Astrocyte (in vitro differentiated cells and primary cell): ENCODE data around the gene KPNA1. TPM values are rescaled to one million over a fixed set of nuclear protein-coding genes. Genes with fewer than 3 reads are reported as not detected.

Source experiments
- DNase-seq: peaks from one replicate; pipeline ENCODE4 v3.0.0-alpha.2; 2010; ENCODE audit warnings: low read depth
- FAIRE-seq: peaks from 2 replicates; lab custom pipeline; 2011; peaks lifted over from hg19 to GRCh38; lab: Jason Lieb, UNC
- H2AFZ ChIP-seq: 2 replicates; pipeline ENCODE4 v1.6.0; 2012; ENCODE audit warnings: low read depth, low read length, inconsistent platforms
- H3K27ac ChIP-seq: 2 replicates; pipeline ENCODE4 v1.5.1; 2011; ENCODE audit warnings: low read depth, low read length, inconsistent platforms
- H3K27me3 ChIP-seq: 2 replicates; pipeline ENCODE4 v1.6.0; 2011; ENCODE audit warnings: low read length, inconsistent platforms; ENCODE audit not compliant: insufficient read depth
- H3K36me3 ChIP-seq: 2 replicates; pipeline ENCODE4 v1.5.1; 2011; ENCODE audit warnings: low read length, inconsistent platforms; ENCODE audit not compliant: insufficient read depth
- H3K4me1 ChIP-seq: 2 replicates; pipeline ENCODE4 v1.5.1; 2011; ENCODE audit warnings: low read length, inconsistent platforms; ENCODE audit not compliant: insufficient read depth
- H3K4me2 ChIP-seq: 2 replicates; pipeline ENCODE4 v1.6.0; 2012; ENCODE audit warnings: low read length, inconsistent platforms
- H3K4me3 ChIP-seq: 2 replicates; pipeline ENCODE4 v1.5.1; 2011; ENCODE audit warnings: low read depth, mild to moderate bottlenecking, low read length, inconsistent platforms; ENCODE audit not compliant: insufficient read depth
- H3K79me2 ChIP-seq: 2 replicates; pipeline ENCODE4 v1.6.0; 2012; ENCODE audit warnings: mild to moderate bottlenecking, low read length, inconsistent platforms; ENCODE audit not compliant: insufficient read depth
- H3K9ac ChIP-seq: 2 replicates; pipeline ENCODE4 v1.6.0; 2012; ENCODE audit warnings: mild to moderate bottlenecking, low read length, inconsistent platforms
- H3K9me3 ChIP-seq: 2 replicates; pipeline ENCODE4 v1.5.1; 2012; ENCODE audit warnings: low read depth, mild to moderate bottlenecking, low read length, inconsistent platforms; ENCODE audit not compliant: insufficient read depth
- H4K20me1 ChIP-seq: 2 replicates; pipeline ENCODE4 v1.6.0; 2012; ENCODE audit warnings: low read length, inconsistent platforms; ENCODE audit not compliant: insufficient read depth
- H3K27ac Mint-ChIP-seq: one replicate; pipeline ENCODE4 v1.8.0; 2021; ENCODE audit warnings: mild to moderate bottlenecking, mixed read lengths; ENCODE audit not compliant: unreplicated experiment
- H3K27me3 Mint-ChIP-seq: one replicate; pipeline ENCODE4 v1.8.0; 2021; ENCODE audit warnings: low read depth, mixed read lengths; ENCODE audit not compliant: unreplicated experiment
- H3K36me3 Mint-ChIP-seq: one replicate; pipeline ENCODE4 v1.8.0; 2021; ENCODE audit warnings: low read depth, mixed read lengths; ENCODE audit not compliant: unreplicated experiment
- H3K4me1 Mint-ChIP-seq: one replicate; pipeline ENCODE4 v1.8.0; 2021; ENCODE audit warnings: low read depth, mixed read lengths; ENCODE audit not compliant: unreplicated experiment
- H3K4me3 Mint-ChIP-seq: one replicate; pipeline ENCODE4 v1.8.0; 2021; ENCODE audit warnings: mild to moderate bottlenecking, moderate library complexity, mixed read lengths; ENCODE audit not compliant: unreplicated experiment
- H3K9me3 Mint-ChIP-seq: one replicate; pipeline ENCODE4 v1.8.0; 2021; ENCODE audit warnings: mild to moderate bottlenecking, mixed read lengths; ENCODE audit not compliant: unreplicated experiment
- EZH2 ChIP-seq: IDR thresholded peaks from 2 replicates; pipeline ENCODE4 v1.6.1; 2012; ENCODE audit warnings: mild to moderate bottlenecking, low read length, inconsistent platforms; ENCODE audit not compliant: insufficient read depth
- total RNA-seq: library from RNA; stranded (reverse); gene quantifications from 2 replicates; pipeline ENCODE4 v1.2.1, GENCODE V29; 2021
- TF ChIP-seq, protein P1 (sequence below): IDR thresholded peaks from 2 replicates; pipeline ENCODE4 v1.5.1; 2011; ENCODE audit warnings: low read depth, mild to moderate bottlenecking, inconsistent platforms, low read length, moderate library complexity; ENCODE audit not compliant: insufficient read depth

KPNA1 gene
- total RNA-seq, 1 donor from 2014 or later, result 165 TPM

DNA sequence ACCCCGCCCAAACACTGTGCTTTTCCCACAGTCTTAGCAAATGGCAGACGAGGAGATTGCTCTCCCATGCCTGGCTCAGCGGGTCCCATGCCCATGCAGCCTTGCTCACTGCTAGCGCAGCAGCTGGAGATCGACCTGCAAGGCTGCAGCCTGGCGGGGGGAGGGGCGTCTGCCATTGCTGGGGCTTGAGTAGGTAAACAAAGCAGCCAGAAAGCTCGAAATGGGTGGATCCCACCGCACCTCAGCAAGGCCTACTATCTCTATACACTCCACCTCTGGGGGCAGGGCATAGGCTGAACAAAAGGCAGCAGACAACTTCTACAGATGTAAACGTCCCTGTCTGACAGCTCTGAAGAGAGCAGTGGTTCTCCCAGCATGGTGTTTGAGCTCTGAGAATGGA lies 71.6 kb downstream of the KPNA1 start:
- Histone ChIP-seq H3K9me3 (no peaks in the 10 kb centered on the region), H3K27ac (no peak overlapping the region), H3K27me3 (no peaks in the 10 kb centered on the region), H2AFZ (no peak overlapping the region), H3K4me2 (no peak overlapping the region), H3K9ac (no peak overlapping the region), H3K4me1 (no peaks in the 10 kb centered on the region), H3K79me2 (peaks cover 12% of the 10 kb centered on the region), H3K36me3 (peaks cover 23% of the 10 kb centered on the region), H4K20me1 (peaks cover 11% of the 10 kb centered on the region), H3K4me3 (no peak overlapping the region)
- H3K36me3 Mint-ChIP-seq, result peaks cover 58% of the 10 kb centered on the region
- no peak overlapping the region for H3K4me3 Mint-ChIP-seq
- H3K27me3 Mint-ChIP-seq, result no peaks in the 10 kb centered on the region
- H3K4me1 Mint-ChIP-seq, result peaks cover 23% of the 10 kb centered on the region
- peak overlapping the region; percentile 38 for H3K27ac Mint-ChIP-seq
- H3K9me3 Mint-ChIP-seq, result peaks cover 2% of the 10 kb centered on the region
- FAIRE-seq (no peak), DNase-seq (no peak)
- no peak for TF ChIP-seq EZH2

DNA sequence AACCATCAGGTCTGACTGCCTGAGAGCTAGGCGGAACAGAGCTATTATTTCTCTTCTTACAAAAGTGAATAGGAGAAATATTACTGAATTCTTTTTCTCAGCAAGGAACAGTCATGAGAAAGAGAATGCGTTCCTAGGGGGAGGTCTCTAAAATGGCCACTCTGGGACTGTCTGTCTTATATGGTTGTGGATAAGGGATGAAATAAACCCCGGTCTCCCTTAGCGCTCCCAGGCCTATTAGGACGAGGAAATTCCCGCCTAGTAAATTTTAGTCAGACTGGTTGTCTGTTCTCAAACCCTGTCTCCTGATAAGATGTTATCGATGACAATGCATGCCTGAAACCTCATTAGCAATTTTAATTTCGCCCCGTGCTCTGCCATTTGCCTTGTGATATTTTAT lies 78.8 kb downstream of the KPNA1 start:
- Mint-ChIP-seq H3K4me1 (no peaks in the 10 kb centered on the region), H3K9me3 (no peaks in the 10 kb centered on the region), H3K36me3 (peaks cover 18% of the 10 kb centered on the region), H3K27ac (no peak overlapping the region), H3K4me3 (no peak overlapping the region), H3K27me3 (no peaks in the 10 kb centered on the region)
- H3K36me3 ChIP-seq, result peaks cover 54% of the 10 kb centered on the region
- H3K9ac ChIP-seq, result no peak overlapping the region
- H3K4me2 ChIP-seq, result no peak overlapping the region
- peaks cover 4% of the 10 kb centered on the region for H4K20me1 ChIP-seq
- H3K4me3 ChIP-seq, result no peak overlapping the region
- H3K4me1 ChIP-seq, result no peaks in the 10 kb centered on the region
- no peaks in the 10 kb centered on the region for H3K9me3 ChIP-seq
- H3K27me3 ChIP-seq, result no peaks in the 10 kb centered on the region
- H3K79me2 ChIP-seq, result no peaks in the 10 kb centered on the region
- no peak for FAIRE-seq
- DNase-seq, result no peak
- no peak overlapping the region for H2AFZ ChIP-seq
- no peak overlapping the region for H3K27ac ChIP-seq
- TF ChIP-seq EZH2, result no peak
- TF ChIP-seq, protein P1, sequence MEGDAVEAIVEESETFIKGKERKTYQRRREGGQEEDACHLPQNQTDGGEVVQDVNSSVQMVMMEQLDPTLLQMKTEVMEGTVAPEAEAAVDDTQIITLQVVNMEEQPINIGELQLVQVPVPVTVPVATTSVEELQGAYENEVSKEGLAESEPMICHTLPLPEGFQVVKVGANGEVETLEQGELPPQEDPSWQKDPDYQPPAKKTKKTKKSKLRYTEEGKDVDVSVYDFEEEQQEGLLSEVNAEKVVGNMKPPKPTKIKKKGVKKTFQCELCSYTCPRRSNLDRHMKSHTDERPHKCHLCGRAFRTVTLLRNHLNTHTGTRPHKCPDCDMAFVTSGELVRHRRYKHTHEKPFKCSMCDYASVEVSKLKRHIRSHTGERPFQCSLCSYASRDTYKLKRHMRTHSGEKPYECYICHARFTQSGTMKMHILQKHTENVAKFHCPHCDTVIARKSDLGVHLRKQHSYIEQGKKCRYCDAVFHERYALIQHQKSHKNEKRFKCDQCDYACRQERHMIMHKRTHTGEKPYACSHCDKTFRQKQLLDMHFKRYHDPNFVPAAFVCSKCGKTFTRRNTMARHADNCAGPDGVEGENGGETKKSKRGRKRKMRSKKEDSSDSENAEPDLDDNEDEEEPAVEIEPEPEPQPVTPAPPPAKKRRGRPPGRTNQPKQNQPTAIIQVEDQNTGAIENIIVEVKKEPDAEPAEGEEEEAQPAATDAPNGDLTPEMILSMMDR, result no peak

DNA sequence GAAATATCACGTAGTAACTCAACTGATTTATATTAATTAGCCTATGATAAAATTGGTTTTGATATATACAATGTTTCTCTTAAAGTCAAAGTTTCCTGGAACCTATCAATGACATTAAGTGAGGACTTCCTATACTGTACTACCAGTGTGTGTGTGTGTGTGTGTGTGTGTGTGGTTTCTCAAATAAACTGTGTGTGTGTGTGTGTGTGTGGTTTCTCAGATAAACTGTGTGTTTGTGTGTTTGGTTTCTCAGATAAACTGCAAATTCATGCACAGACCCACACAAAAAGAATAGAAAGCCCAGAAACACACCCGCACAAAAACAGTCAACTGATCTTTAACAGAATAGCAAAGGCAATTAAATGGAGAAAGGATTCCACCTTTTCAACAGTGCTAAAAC lies 84.4 kb downstream of the KPNA1 start:
- DNase-seq (no peak), FAIRE-seq (no peak)
- Mint-ChIP-seq H3K4me1 (peaks cover 12% of the 10 kb centered on the region), H3K36me3 (peaks cover 13% of the 10 kb centered on the region), H3K27ac (no peak overlapping the region), H3K4me3 (no peak overlapping the region), H3K27me3 (no peaks in the 10 kb centered on the region), H3K9me3 (no peaks in the 10 kb centered on the region)
- Histone ChIP-seq H3K27ac (no peak overlapping the region), H3K9me3 (no peaks in the 10 kb centered on the region), H3K4me3 (no peak overlapping the region), H3K4me1 (no peaks in the 10 kb centered on the region), H2AFZ (no peak overlapping the region), H3K79me2 (no peaks in the 10 kb centered on the region), H3K27me3 (no peaks in the 10 kb centered on the region), H3K36me3 (peaks cover 32% of the 10 kb centered on the region), H3K9ac (no peak overlapping the region), H4K20me1 (peaks cover 3% of the 10 kb centered on the region), H3K4me2 (no peak overlapping the region)
- no peak for TF ChIP-seq EZH2
- TF ChIP-seq, protein P1, result no peak
